Measurements from ENCODE around the gene BEX3. TPM values are rescaled to one million over a fixed set of nuclear protein-coding genes. Genes with fewer than 3 reads are reported as not detected.
A peak's percentile ranks its signal among the peaks of the same experiment; 100 is the strongest.
"Not testable (repeated sequence)": the region's sequence is repeated elsewhere in the genome, so short reads cannot be mapped to it uniquely, and the experiment has no call there.

BEX3 gene
- total and polyA plus RNA-seq, 8 donors, result 1.2 to 146 (median 57.3) TPM

DNA sequence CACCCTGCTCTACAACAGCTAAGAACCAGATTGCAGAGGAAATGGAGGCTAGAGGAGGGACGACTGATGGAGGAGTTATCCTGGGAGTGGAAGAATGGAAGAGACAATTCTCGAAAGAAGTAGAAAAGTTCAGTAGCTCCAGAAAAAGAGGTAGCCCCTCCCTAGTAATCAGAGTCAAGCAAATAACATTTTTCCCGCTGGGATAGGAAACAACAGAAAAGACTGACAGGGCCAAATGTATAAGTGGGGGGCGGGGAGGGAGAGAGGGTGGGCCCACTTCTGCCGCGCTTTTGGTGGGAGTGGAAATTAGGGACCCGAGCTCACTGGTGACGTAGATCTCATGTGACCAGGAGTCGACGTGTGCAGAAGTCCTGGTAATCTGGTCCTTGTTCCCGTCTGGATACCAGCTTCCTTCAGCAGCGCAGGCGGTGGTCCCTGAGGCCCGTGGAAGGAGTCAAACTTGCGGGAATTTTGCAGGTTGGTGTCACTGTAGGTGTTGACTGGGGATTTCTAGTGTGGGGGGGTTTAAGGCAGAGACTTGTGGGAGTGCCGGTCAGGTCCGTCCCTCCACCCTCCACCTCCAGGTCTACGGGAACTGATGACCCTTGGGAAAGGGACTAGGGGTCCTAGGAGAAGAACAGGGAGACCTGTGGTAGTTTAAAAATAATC is 20.1 kb upstream of the BEX3 start, which contains the start of gene TCEAL9:
TCEAL9 (plus strand) TSS at position 377 of the 669 bp plus-strand sequence. CDS start 1,179 bp downstream, outside the sequence.
- Histone ChIP-seq H3K9me3 (no peaks in the 10 kb centered on the region), H3K4me1 (peaks cover 0 to 5% (median 0%) of the 10 kb centered on the region in 4 donors), H3K27me3 (peaks cover 0 to 13% (median 0%) of the 10 kb centered on the region in 3 donors), H3K36me3 (no peaks in the 10 kb centered on the region), H3K27ac (peak within 1 kb of the TSS; percentile 84 to 90 (median 89)), H3K4me3 (peak within 1 kb of the TSS; percentile 50 to 64 (median 56))
- peak; percentile 50 to 94 for DNase-seq
- WGBS, 5 donors, result 0 to 36% (median 2%) methylated on average over 17 to 18 of the region's 18 CpGs
- peak; percentile 79 to 93 (median 88) for TF ChIP-seq POLR2AphosphoS5 (IDR thresholded peaks at IDR 0.05)
- no peak for TF ChIP-seq EP300 (IDR thresholded peaks at IDR 0.05)
- TF ChIP-seq POLR2A (IDR thresholded peaks at IDR 0.05), result peak in 2 of 4 donors; percentile 28 to 49
- intact Hi-C loops (cut with DNase I; ENCODE audit: low total_unique reads), result no loop called here

DNA sequence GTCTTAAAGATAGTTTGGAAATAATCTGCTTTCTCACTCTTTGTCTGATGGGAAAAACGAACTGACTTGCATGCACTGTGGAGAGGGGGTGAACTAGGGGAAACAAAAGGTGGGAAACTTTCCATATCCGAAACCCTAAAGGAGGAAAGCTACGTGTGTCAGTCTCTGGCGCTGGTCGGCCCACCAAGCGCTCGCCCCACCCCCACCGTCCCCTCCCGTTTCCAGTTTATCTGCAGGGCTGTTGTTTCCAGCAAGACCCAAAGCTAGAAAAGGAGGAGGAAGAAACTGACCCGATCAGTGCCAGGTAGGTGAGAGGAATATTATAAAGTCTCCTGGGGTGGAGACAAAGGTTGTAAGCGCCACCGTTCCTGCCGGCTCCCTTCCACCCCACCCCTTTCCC is 19.5 kb upstream of the BEX3 start:
- Histone ChIP-seq H3K4me1 (peaks cover 0 to 6% (median 0%) of the 10 kb centered on the region in 4 donors), H3K4me3 (peak overlapping the region; percentile 50 to 64 (median 56)), H3K27ac (peak overlapping the region; percentile 84 to 90 (median 89)), H3K36me3 (no peaks in the 10 kb centered on the region), H3K27me3 (peaks cover 0 to 13% (median 0%) of the 10 kb centered on the region in 3 donors), H3K9me3 (no peaks in the 10 kb centered on the region)
- DNase-seq, result peak in 1 of 2 donors; percentile 81
- TF ChIP-seq POLR2AphosphoS5 (IDR thresholded peaks at IDR 0.05), result no peak
- TF ChIP-seq POLR2A (IDR thresholded peaks at IDR 0.05), result no peak
- TF ChIP-seq, protein P1, sequence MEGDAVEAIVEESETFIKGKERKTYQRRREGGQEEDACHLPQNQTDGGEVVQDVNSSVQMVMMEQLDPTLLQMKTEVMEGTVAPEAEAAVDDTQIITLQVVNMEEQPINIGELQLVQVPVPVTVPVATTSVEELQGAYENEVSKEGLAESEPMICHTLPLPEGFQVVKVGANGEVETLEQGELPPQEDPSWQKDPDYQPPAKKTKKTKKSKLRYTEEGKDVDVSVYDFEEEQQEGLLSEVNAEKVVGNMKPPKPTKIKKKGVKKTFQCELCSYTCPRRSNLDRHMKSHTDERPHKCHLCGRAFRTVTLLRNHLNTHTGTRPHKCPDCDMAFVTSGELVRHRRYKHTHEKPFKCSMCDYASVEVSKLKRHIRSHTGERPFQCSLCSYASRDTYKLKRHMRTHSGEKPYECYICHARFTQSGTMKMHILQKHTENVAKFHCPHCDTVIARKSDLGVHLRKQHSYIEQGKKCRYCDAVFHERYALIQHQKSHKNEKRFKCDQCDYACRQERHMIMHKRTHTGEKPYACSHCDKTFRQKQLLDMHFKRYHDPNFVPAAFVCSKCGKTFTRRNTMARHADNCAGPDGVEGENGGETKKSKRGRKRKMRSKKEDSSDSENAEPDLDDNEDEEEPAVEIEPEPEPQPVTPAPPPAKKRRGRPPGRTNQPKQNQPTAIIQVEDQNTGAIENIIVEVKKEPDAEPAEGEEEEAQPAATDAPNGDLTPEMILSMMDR (IDR thresholded peaks at IDR 0.05), result no peak
- no peak for TF ChIP-seq EP300 (IDR thresholded peaks at IDR 0.05)
- WGBS, 5 donors, result 0 to 25% (median 3%) methylated on average over 13 of the region's 13 CpGs
- intact Hi-C loops (cut with DNase I; ENCODE audit: low total_unique reads), result no loop called here

DNA sequence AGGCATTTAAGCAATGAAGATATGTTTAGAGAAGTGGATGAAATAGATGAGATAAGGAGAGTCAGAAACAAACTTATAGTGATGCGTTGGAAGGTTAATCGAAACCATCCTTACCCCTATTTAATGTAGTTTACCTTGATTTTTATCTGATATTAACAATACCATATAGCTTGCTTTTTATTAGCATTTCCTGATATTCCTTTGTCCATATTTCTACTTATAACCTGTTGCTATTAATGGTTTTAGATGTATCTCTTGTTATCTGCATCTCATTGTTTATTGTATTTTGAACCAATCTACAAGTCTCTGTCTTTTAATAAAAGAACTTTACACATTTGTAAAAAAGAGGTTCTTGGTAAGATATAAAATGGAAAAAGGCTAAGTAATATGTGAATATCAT is 18.5 kb upstream of the BEX3 start:
- intact Hi-C loops (cut with DNase I; ENCODE audit: low total_unique reads), result no loop called here
- peak overlapping the region in 2 of 4 donors; percentile 50 to 55 for H3K4me3 ChIP-seq
- peaks cover 0 to 6% (median 0%) of the 10 kb centered on the region in 4 donors for H3K4me1 ChIP-seq
- no peak for TF ChIP-seq EP300 (IDR thresholded peaks at IDR 0.05)
- TF ChIP-seq POLR2A (IDR thresholded peaks at IDR 0.05), result no peak
- TF ChIP-seq, protein P1 (IDR thresholded peaks at IDR 0.05), result no peak
- no peak for TF ChIP-seq POLR2AphosphoS5 (IDR thresholded peaks at IDR 0.05)
- WGBS, 5 donors, result 82 to 85% (median 84%) methylated on average over 2 of the region's 2 CpGs
- peaks cover 0 to 13% (median 0%) of the 10 kb centered on the region in 3 donors for H3K27me3 ChIP-seq
- H3K27ac ChIP-seq, result peak overlapping the region in 2 of 5 donors; percentile 84 to 90
- H3K9me3 ChIP-seq, result no peaks in the 10 kb centered on the region
- DNase-seq, result no peak
- H3K36me3 ChIP-seq, result no peaks in the 10 kb centered on the region

DNA sequence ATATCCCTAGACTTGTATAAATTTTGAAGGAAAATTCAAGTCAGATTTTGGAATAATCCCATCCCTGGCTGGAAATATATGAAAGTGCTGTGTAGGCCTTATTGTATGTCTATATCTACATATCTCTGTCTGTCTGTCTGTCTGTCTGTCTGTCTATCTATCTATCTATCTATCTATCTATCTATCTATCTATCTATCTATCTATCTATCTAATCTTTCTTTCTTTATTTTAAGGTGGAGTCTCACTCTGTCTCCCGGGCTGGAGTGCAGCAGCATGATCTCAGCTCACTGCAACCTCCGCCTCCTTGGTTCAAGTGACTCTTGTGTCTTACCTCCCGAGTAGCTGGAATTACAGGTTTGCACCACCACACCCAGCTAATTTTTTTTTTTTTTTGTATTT is 16.7 kb upstream of the BEX3 start:
- H3K36me3 ChIP-seq; intact Hi-C loops (cut with DNase I; ENCODE audit: low total_unique reads); H3K4me1 ChIP-seq; H3K27ac ChIP-seq; DNase-seq; H3K4me3 ChIP-seq; H3K9me3 ChIP-seq: not testable (repeated sequence)
- H3K27me3 ChIP-seq, result peaks cover 0 to 17% (median 0%) of the 10 kb centered on the region in 3 donors
- 71 to 87% (median 82%) methylated on average over 3 of the region's 3 CpGs for WGBS, 5 donors

DNA sequence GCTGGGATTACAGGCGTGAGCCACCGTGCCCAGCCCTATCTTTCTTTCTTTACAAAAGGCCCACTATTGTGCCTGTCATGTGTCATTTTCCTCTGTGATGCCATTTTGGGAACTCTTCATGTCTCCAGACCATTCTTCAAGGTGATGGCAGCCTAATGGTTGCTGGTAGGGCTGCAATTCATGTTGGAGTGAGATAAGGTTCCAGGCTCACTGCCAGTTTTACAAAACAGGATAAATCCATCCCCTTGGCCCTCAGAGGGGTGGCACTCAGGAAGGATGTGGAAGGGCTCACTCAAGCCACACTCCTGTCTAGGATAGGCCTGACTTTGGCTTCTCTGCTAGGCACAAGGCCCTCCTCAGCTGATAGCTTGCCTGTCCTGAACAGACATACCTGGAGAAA is 16.2 kb upstream of the BEX3 start:
- intact Hi-C loops (cut with DNase I; ENCODE audit: low total_unique reads), result no loop called here
- WGBS, 5 donors, result 72 to 98% (median 90%) methylated on average over 2 of the region's 2 CpGs; no CpG with 5 or more reads in 1 of the 5 donors
- H3K27me3 ChIP-seq, result peaks cover 0 to 17% (median 0%) of the 10 kb centered on the region in 3 donors
- DNase-seq, result peak in 1 of 2 donors; percentile 35
- peaks cover 0 to 6% (median 0%) of the 10 kb centered on the region in 4 donors for H3K4me1 ChIP-seq
- no peaks in the 10 kb centered on the region for H3K36me3 ChIP-seq
- TF ChIP-seq EP300 (IDR thresholded peaks at IDR 0.05) (no peak), POLR2A (IDR thresholded peaks at IDR 0.05) (no peak), POLR2AphosphoS5 (IDR thresholded peaks at IDR 0.05) (no peak)
- TF ChIP-seq, protein P1 (IDR thresholded peaks at IDR 0.05), result no peak
- H3K27ac ChIP-seq, result no peak overlapping the region
- no peak overlapping the region for H3K4me3 ChIP-seq
- H3K9me3 ChIP-seq, result no peaks in the 10 kb centered on the region
